Activated CD4-positive, alpha-beta memory T cell treated with anti-CD3 and anti-CD28 coated beads, Interleukin-2, amount 10 ng/mL, durations not matched to agents 7 days and 5 days (primary cell): ENCODE measurements around the gene FBXW7. TPM values are rescaled to one million over a fixed set of nuclear protein-coding genes. Genes with fewer than 3 reads are reported as not detected.

ENCODE experiments used
- CTCF ChIA-PET: fragments of 350-600 bp; sonication (Branson Sonifier 250); formaldehyde crosslinking; loops from one replicate; lab custom pipeline; 2021; ENCODE audit warnings: antibody characterized with exemption, inconsistent platforms; lab: Charles Lee
- POLR2A ChIA-PET: fragments of 350-600 bp; sonication (Branson Sonifier 250); formaldehyde crosslinking; loops from one replicate; lab custom pipeline; 2021; ENCODE audit warnings: antibody characterized with exemption; lab: Charles Lee
- DNase-seq: peaks from one replicate; pipeline ENCODE4 v3.0.0-alpha.2; 2020
- H3K27ac Mint-ChIP-seq: one replicate; pipeline ENCODE4 v1.8.0; 2021; ENCODE audit warnings: mild to moderate bottlenecking, mixed read lengths
- H3K27me3 Mint-ChIP-seq: one replicate; pipeline ENCODE4 v1.8.0; 2021; ENCODE audit warnings: mixed read lengths
- H3K36me3 Mint-ChIP-seq: one replicate; pipeline ENCODE4 v1.8.0; 2021; ENCODE audit warnings: low read depth, mixed read lengths
- H3K4me1 Mint-ChIP-seq: one replicate; pipeline ENCODE4 v1.8.0; 2021; ENCODE audit warnings: mixed read lengths
- H3K4me3 Mint-ChIP-seq: one replicate; pipeline ENCODE4 v1.8.0; 2021; ENCODE audit warnings: mild to moderate bottlenecking, mixed read lengths
- H3K9me3 Mint-ChIP-seq: one replicate; pipeline ENCODE4 v1.8.0; 2021; ENCODE audit warnings: mixed read lengths
- total RNA-seq, 2 experiments: library from RNA; stranded (reverse); gene quantifications; one replicate each; pipeline ENCODE4 v1.2.3, GENCODE V29; 2021

The FBXW7 gene, protein sequence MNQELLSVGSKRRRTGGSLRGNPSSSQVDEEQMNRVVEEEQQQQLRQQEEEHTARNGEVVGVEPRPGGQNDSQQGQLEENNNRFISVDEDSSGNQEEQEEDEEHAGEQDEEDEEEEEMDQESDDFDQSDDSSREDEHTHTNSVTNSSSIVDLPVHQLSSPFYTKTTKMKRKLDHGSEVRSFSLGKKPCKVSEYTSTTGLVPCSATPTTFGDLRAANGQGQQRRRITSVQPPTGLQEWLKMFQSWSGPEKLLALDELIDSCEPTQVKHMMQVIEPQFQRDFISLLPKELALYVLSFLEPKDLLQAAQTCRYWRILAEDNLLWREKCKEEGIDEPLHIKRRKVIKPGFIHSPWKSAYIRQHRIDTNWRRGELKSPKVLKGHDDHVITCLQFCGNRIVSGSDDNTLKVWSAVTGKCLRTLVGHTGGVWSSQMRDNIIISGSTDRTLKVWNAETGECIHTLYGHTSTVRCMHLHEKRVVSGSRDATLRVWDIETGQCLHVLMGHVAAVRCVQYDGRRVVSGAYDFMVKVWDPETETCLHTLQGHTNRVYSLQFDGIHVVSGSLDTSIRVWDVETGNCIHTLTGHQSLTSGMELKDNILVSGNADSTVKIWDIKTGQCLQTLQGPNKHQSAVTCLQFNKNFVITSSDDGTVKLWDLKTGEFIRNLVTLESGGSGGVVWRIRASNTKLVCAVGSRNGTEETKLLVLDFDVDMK
- total RNA-seq: 10 to 100 TPM; 59.8 to 66.8 TPM

DNA sequence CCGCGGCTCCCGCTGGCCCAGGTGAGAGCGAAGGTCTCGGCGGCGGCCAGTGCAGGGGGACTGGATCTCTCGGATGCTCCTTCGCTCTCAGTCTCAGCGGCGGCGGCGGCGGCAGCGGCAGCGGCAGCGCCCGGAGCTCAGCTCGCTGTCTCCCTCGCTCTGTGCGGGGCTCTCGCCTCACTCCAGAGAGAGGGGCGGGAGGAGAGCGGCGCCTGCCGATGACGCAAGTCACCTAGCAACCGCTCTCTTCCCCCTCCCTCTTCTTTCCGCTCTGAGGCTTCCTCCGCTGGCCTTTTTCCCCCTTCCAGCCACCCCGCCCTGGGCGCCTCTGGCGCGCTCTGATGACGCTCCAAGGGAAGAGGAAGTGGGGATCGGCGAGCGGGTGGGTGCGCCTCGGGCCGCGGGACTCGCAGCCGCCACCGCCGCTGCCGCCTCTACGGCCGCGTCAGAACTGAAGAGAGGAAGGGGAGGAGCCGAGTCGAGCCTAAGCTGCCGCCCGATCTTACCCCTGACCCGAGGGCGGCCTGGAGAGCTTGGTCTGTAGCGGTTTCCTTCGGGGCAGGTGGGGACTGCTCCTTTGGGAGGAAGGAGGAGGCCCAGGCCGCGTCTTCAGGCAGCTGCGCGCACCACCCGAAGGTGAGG is at the start of gene FBXW7:
Gene FBXW7, minus strand, starts transcription at position 190 of the 642 bp plus-strand sequence. CDS start 124,289 bp downstream, outside the sequence.
- Mint-ChIP-seq H3K9me3 (no peaks in the 10 kb centered on the region), H3K27me3 (no peaks in the 10 kb centered on the region), H3K36me3 (peaks cover 48% of the 10 kb centered on the region), H3K4me1 (peaks cover 50% of the 10 kb centered on the region), H3K4me3 (peak within 1 kb of the TSS; percentile 86), H3K27ac (peak within 1 kb of the TSS; percentile 97)
- ChIA-PET POLR2A (interaction anchor here (0.7 to 9.0 kb wide), 49 partner anchors 10 to 1437 kb away, joined by 3 to 266 read pairs (median 6); partner anchors contain the start of genes ARFIP1, TIGD4 and TMEM154), CTCF (interaction anchor here (0.6 to 3.7 kb wide), 13 partner anchors 10 to 143 kb away, joined by 3 to 33 read pairs (median 4); no protein-coding TSS in a partner anchor)
- peak; percentile 100 for DNase-seq

DNA sequence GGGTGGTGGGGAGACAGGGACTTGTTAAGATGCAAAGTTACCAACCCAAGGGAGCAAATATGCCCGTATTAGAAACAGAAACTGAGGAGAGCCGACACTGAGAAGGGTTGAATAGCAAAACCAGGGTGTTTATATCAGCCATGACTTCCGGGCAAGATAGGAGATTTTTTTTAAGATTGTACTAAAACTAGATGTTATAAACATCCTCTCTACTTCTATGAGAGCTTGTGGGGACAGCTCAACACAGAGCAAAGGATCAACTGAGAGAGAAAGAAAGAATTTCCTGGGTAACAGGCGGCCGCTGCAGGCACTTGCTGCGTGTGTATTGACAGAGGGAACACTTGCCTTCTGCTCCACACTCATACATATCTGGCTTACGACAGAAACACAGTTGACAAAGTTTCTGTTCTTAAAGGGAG is 49.1 kb upstream of the FBXW7 start:
- POLR2A ChIA-PET: interaction anchor here (0.6 to 3.0 kb wide), 5 partner anchors 21 to 61 kb away, joined by 3 to 28 read pairs (median 5); partner anchors contain the start of gene FBXW7
- peak overlapping the region; percentile 91 for H3K27ac Mint-ChIP-seq
- no peaks in the 10 kb centered on the region for H3K36me3 Mint-ChIP-seq
- H3K4me3 Mint-ChIP-seq: peak overlapping the region; percentile 67
- peaks cover 4% of the 10 kb centered on the region for H3K27me3 Mint-ChIP-seq
- CTCF ChIA-PET: interaction anchor here (1.0 to 1.1 kb wide), 2 partner anchors 19 to 49 kb away, joined by 3 to 4 read pairs; no protein-coding TSS in a partner anchor
- no peaks in the 10 kb centered on the region for H3K9me3 Mint-ChIP-seq
- DNase-seq: peak; percentile 19
- peaks cover 17% of the 10 kb centered on the region for H3K4me1 Mint-ChIP-seq

DNA sequence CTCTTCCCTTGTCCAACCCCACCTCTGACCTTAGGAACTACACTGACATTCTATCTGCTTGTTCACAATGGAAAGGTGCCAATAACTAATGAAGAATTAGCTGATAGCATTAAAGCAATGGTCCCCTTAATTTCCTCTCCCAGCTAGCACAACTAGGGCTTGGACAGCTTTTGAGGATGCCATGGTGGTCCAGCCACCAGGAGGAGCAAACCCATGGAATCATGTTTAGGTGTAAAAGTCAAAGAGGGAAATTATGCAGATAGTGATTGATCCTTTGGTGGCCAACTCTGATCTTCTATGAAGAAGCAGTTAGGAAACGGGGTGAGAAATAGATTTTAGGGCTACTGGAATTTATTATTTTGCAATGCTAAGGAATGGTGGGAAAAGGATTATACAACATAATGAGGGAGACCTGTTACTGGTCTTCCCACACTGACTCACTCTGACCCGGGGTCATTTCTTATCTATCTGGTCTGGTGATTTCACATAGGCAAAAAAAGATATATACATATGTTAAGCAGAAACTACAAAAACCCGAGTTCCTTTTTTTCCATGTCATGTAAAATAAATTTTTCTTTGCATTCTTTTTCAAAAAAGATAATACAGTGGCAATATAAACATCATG is 45.8 kb upstream of the FBXW7 start:
- no peaks in the 10 kb centered on the region for H3K36me3 Mint-ChIP-seq
- ChIA-PET POLR2A (no interaction called here), CTCF (no interaction called here)
- no peaks in the 10 kb centered on the region for H3K9me3 Mint-ChIP-seq
- H3K27ac Mint-ChIP-seq: no peak overlapping the region
- no peak for DNase-seq
- peaks cover 7% of the 10 kb centered on the region for H3K27me3 Mint-ChIP-seq
- H3K4me1 Mint-ChIP-seq: peaks cover 17% of the 10 kb centered on the region
- no peak overlapping the region for H3K4me3 Mint-ChIP-seq

DNA sequence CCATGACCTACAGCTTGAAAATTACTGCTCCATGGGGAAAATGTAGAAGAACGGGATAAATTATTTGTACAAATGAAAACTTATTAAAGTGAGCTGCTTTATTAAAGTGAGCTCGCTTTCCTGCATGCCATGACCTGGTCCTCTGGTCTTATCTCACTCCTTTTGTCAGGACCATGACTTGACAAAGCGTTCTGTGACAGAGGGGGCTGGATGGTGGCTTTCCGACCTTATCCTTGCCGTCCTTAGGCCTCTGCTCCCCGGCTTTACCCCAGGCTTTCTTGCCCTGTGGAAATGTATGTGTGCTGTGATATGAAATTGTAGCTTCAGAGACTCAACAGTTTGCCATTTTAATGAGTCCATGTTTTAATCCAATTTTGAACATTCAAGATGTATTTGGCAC is 44.0 kb upstream of the FBXW7 start:
- DNase-seq: no peak
- POLR2A ChIA-PET: interaction anchor here (1.2 kb wide), 1 partner anchor 43 kb away, joined by 6 read pairs; the partner anchor contains the start of gene FBXW7
- Mint-ChIP-seq H3K27ac (no peak overlapping the region), H3K9me3 (no peaks in the 10 kb centered on the region), H3K27me3 (peaks cover 12% of the 10 kb centered on the region), H3K36me3 (no peaks in the 10 kb centered on the region), H3K4me1 (peaks cover 5% of the 10 kb centered on the region), H3K4me3 (no peak overlapping the region)
- CTCF ChIA-PET: no interaction called here

DNA sequence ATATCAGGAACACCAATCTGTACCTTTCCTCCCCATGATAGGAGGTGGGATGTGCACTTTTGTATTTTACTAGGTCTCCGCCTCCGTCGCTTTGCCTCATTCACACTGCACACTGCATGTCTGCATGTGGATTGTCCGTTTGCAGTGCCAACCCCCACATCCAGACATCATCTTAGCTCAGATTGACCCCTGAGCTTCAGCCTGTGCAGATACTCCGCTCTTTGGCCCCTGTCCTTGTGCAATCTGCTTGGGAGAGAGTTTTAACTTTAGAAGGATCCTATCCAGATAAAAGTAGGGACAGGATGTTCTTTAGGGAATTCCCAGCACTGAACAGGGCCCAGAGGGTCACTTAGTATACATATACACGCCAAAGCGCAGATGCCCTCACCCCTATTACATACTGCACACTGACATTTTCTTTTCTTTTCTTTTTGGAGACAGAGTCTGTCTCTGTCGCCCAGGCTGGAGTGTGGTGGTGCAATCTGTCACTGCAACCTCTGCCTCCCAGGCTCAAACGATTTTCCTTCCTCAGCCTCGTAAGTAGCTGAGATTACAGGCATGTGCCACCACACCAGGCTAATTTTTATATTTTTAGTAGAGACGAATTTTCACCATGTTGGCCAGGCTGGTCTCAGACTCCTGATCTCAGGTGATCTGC is 43.3 kb upstream of the FBXW7 start:
- H3K4me3 Mint-ChIP-seq: no peak overlapping the region
- no peaks in the 10 kb centered on the region for H3K4me1 Mint-ChIP-seq
- ChIA-PET POLR2A (interaction anchor here (3.4 kb wide), 1 partner anchor 42 kb away, joined by 11 read pairs; no protein-coding TSS in a partner anchor), CTCF (interaction anchor here (1.4 to 1.6 kb wide), 2 partner anchors 14 to 78 kb away, joined by 3 to 4 read pairs; no protein-coding TSS in a partner anchor)
- H3K27me3 Mint-ChIP-seq: peaks cover 12% of the 10 kb centered on the region
- H3K27ac Mint-ChIP-seq: no peak overlapping the region
- DNase-seq: no peak
- H3K9me3 Mint-ChIP-seq: no peaks in the 10 kb centered on the region
- no peaks in the 10 kb centered on the region for H3K36me3 Mint-ChIP-seq

DNA sequence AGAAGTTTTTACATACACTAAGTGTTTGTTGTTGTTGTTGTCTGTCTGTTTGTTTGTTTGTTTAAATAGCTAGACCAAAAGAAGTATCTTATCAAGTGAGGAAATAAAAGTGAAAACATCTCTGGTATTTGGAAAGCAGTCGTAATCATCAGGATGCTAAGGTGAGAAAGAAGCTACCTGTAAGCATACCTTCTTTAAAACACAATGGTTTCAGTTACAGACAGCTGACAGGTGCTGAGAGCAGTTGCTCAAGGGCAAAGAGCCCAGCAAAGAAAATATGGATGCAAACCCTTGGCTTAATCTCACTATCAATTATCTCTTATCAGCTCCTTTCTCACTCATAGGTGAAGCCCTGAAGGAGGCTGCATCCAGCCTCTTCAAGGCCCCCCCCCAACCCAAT is 42.8 kb upstream of the FBXW7 start:
- no peaks in the 10 kb centered on the region for H3K9me3 Mint-ChIP-seq
- no peaks in the 10 kb centered on the region for H3K36me3 Mint-ChIP-seq
- no peak for DNase-seq
- ChIA-PET POLR2A (interaction anchor here (1.0 to 3.4 kb wide), 3 partner anchors 13 to 42 kb away, joined by 3 to 11 read pairs (median 3); no protein-coding TSS in a partner anchor), CTCF (interaction anchor here (1.4 to 1.6 kb wide), 2 partner anchors 13 to 78 kb away, joined by 3 to 4 read pairs; no protein-coding TSS in a partner anchor)
- no peak overlapping the region for H3K27ac Mint-ChIP-seq
- peaks cover 12% of the 10 kb centered on the region for H3K27me3 Mint-ChIP-seq
- H3K4me3 Mint-ChIP-seq: no peak overlapping the region
- no peaks in the 10 kb centered on the region for H3K4me1 Mint-ChIP-seq

DNA sequence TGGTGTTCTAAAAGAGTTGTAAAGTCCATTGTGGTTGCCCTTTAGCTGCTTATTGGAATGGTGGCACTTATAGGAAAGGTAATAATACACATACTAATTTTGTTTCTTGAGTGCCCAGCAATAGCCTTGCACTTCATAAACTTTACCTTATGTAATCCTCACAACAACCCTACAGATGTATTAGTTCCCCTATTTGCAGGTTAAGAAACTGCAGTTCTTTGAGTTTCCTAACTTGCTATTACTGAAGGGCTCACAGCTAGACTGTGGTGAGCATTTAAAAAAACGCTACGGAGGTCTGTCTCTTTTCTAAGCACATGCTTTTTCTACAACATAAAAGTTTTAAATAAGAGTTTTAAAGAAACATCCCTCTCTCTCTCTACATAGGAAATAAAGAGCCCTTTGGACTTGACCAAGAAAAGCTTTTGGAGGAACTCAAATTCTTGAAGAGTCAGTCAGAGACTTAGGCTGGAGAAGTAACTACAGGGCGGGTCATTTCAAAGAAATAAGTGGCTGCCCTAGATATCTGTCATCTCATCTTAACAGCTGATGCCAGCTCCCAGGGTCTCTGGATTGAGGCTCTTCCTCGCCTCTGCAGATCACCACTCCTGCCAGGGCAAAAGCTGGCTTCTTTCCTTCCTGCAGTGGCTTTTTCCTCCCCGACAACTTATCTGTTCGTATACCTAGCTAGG is 42.0 kb upstream of the FBXW7 start:
- H3K4me3 Mint-ChIP-seq: no peak overlapping the region
- no peaks in the 10 kb centered on the region for H3K36me3 Mint-ChIP-seq
- H3K27me3 Mint-ChIP-seq: peaks cover 7% of the 10 kb centered on the region
- H3K4me1 Mint-ChIP-seq: no peaks in the 10 kb centered on the region
- POLR2A ChIA-PET: interaction anchor here (1.0 to 3.4 kb wide), 3 partner anchors 12 to 41 kb away, joined by 3 to 11 read pairs (median 3); no protein-coding TSS in a partner anchor
- DNase-seq: no peak
- H3K9me3 Mint-ChIP-seq: no peaks in the 10 kb centered on the region
- CTCF ChIA-PET: interaction anchor here (1.4 to 1.6 kb wide), 2 partner anchors 12 to 77 kb away, joined by 3 to 4 read pairs; no protein-coding TSS in a partner anchor
- H3K27ac Mint-ChIP-seq: no peak overlapping the region

DNA sequence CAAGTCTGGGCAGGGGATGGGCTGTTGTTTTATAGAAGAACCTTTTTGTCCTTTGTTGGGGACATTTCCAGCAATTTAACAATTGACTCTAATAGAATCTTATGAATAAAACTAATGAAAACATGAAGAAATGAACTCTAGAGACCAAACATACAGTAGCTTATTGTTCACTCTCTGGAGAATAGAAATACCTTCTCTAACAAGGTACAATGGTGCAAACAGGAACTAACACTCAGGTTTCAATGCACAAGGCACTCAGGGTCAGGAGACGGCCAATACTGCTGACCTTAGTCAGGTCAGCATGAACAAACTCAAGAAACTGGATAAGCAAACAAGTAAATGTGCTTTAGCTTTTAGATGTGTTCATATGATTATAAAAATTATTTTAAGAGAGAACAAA is 39.6 kb upstream of the FBXW7 start:
- Mint-ChIP-seq H3K9me3 (no peaks in the 10 kb centered on the region), H3K27me3 (peaks cover 12% of the 10 kb centered on the region), H3K4me3 (no peak overlapping the region), H3K36me3 (no peaks in the 10 kb centered on the region), H3K4me1 (no peaks in the 10 kb centered on the region), H3K27ac (no peak overlapping the region)
- POLR2A ChIA-PET: interaction anchor here (1.4 kb wide), 1 partner anchor 52 kb away, joined by 3 read pairs; no protein-coding TSS in a partner anchor
- CTCF ChIA-PET: no interaction called here
- DNase-seq: no peak

DNA sequence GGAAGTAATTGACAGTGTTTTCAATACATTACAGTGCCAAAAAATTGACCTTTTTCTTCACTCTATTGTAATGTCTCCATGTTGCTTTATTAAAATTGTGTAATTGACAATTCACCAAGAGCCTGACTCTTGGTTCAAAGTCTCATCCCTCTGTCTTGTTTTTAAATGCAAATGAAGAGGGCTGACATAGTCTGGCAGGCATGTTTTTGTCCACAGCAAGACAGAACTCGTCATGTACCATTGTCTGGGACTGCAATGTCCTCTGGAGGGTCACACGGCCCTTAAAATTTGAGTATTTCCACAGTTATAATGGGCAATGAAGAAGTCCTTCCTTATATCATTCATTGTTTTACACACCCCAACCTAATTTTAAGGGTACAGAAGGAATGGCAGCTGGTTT is 38.0 kb upstream of the FBXW7 start:
- Mint-ChIP-seq H3K27me3 (peaks cover 10% of the 10 kb centered on the region), H3K36me3 (no peaks in the 10 kb centered on the region), H3K27ac (no peak overlapping the region), H3K4me3 (no peak overlapping the region), H3K4me1 (no peaks in the 10 kb centered on the region), H3K9me3 (no peaks in the 10 kb centered on the region)
- ChIA-PET POLR2A (no interaction called here), CTCF (no interaction called here)
- DNase-seq: no peak

DNA sequence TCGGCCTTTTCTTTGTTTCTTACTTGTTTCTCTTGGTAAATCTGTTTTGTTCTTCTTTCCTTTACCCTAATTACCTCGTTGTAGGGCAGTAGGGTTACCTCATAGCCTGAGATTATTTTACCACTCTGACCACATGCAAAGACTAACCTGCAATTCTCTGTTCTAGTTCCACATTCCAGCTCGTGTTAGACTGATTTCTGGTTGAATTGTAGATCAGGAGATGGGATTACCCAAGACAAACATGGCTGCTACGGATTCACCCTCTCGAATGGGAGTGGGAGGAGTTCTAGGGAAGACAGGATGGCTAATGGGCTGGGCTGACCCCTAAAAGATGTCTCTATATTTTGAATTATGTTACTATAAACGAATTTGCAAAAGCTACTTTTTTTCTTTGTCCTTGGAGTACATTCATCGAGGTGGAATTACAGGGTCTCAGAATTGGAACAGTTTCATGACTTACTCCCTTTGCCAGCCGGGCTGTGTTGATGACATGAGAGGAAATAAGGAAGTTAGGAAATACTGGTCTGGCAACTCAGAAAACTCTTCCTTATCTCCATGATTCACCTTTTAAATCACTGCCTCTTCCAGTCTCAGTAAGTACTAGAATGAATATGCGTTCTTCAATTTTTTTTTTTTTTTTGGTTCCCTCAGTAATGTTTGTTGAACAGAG is 36.7 kb upstream of the FBXW7 start:
- ChIA-PET POLR2A (no interaction called here), CTCF (no interaction called here)
- no peak for DNase-seq
- Mint-ChIP-seq H3K27ac (no peak overlapping the region), H3K27me3 (peaks cover 10% of the 10 kb centered on the region), H3K36me3 (no peaks in the 10 kb centered on the region), H3K4me1 (no peaks in the 10 kb centered on the region), H3K4me3 (no peak overlapping the region), H3K9me3 (no peaks in the 10 kb centered on the region)

DNA sequence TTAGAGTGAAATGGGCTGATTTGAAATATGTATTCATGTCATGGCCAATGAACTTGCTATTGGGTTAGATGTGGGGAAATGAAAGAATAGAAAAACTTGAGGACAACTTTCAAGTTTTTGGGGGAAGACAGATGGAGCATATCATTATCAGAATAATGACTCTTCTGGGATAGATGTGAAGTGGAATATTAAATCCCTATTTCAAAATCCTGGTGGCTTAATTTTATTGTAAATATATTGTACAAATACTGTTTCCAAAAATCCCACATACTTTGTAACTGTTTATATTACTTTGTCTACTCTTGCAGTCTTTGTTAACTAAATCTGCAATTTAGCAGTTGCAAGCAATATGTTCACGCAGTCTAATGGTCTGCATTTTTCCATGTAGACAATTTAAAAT is 35.9 kb upstream of the FBXW7 start:
- no peak overlapping the region for H3K27ac Mint-ChIP-seq
- POLR2A ChIA-PET: no interaction called here
- no peaks in the 10 kb centered on the region for H3K36me3 Mint-ChIP-seq
- no peaks in the 10 kb centered on the region for H3K9me3 Mint-ChIP-seq
- CTCF ChIA-PET: no interaction called here
- no peaks in the 10 kb centered on the region for H3K4me1 Mint-ChIP-seq
- no peak overlapping the region for H3K4me3 Mint-ChIP-seq
- peaks cover 10% of the 10 kb centered on the region for H3K27me3 Mint-ChIP-seq
- DNase-seq: no peak
